HG03378 (cell line): ENCODE data around the gene SAMSN1.
"Not testable (repeated sequence)": the region's sequence is repeated elsewhere in the genome, so short reads cannot be mapped to it uniquely, and the experiment has no call there.

Experiments
- ATAC-seq: cut with Tn5 transposase; IDR thresholded peaks from one replicate; pipeline ENCODE4 v1.9.1; 2021; ENCODE audit warnings: mild to moderate bottlenecking, moderate library complexity; ENCODE audit not compliant: unreplicated experiment

Gene SAMSN1

DNA sequence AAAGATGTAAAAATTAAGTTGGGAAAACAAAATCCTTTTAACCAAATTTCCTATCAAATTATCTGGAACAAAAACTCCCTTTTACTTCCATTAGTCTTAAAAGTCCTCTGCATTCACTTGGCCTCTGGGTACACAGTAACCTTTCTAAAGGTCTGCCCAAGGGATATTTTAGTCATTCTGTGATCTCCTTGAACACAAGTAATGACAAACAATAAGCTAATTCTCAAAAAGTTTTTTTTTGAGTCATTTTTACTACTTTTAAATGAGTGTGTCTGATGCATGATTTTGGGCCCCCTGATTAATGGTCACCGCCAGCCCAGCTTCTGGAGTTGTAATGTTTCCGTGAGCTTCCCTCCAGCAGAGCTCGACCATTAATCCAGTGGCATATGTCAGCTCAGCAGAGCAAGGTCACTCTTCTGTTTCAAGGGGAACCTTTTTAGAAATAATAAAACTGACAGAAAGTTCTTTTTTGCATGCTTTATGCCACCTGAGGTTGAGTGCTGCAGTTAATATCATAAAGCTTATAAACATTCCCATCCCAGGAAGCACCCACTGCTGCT, 14.3 kb downstream of the SAMSN1 start:
- no peak for ATAC-seq

DNA sequence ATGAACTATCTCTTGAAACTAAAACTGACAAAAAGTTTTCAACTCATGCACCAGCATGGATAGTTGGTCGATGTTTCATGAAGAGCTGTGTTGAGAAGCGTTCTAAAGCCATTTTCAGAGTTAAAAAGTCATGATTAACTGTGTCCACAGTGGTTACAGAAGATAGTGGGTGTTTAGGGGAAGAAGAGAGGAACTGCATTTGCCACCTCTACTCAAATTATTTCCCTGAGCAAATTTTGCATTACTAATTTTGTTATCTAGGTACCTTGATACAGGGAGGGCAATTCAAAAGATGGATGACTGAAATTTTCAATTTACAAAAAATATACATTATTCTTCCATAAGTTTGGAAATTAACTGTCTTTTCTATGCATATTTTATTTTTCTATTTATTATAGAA, 15.5 kb downstream of the SAMSN1 start:
- no peak for ATAC-seq

DNA sequence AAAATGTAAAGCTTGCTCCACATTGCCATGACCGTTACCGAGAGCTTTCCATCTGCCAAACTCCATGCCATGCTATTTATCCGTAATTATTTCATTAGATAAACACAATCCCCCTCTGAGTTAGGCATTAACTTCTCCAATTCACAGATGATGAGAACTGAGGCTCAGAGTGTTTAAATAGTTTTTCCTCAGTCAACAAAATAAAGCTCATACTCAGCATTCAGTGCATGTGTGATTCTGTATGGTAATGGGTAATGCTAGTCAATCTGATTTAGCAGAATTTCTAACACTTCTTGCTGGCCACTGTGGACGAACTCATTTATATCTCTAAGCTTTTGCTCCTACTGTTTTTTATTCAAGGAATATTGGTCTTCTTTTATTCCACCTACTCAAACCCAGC, 17.3 kb downstream of the SAMSN1 start:
- no peak for ATAC-seq

DNA sequence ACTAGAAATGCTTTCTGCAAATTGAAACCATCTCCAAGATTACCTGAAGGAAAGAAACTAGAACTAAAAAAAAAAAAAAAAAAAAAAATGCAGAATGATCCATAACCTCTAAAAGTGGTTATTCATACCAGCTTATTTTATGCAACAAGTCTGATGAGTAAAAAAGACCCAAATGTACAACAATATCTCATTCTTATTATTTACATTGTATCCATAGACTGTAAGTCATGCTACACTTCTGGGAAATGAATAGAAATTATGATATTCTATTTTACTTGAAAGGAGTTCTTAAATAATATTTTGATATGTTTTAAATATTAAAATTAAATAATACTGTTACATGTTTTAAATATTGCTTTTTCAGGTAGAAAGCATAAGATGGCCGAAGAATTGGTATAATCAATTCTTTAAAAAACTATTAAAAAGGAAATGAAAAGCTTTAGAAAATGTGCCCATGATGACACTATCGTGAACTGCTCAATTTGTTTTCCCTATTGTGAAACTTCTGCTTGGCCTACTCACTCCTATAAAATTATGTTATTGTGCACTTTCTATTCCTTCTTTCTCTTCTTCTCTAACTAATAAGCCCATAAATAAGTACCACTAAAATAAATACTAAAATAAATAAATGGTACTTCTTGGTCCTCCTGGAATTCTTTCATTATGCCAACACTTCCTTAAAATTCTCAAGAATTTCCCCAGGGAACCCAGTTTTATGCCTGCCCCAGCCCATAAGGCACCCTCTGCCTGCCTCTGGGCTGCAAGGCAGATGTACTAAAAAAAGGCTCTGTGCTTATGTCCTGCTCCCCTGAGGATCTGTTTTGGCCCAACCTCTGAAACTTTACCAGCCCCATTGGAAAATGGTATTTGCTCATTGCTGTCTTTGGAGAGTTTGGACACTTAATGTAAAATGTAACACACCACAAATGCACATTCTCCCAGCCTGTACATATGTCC, 18.1 kb downstream of the SAMSN1 start:
- no peak for ATAC-seq

DNA sequence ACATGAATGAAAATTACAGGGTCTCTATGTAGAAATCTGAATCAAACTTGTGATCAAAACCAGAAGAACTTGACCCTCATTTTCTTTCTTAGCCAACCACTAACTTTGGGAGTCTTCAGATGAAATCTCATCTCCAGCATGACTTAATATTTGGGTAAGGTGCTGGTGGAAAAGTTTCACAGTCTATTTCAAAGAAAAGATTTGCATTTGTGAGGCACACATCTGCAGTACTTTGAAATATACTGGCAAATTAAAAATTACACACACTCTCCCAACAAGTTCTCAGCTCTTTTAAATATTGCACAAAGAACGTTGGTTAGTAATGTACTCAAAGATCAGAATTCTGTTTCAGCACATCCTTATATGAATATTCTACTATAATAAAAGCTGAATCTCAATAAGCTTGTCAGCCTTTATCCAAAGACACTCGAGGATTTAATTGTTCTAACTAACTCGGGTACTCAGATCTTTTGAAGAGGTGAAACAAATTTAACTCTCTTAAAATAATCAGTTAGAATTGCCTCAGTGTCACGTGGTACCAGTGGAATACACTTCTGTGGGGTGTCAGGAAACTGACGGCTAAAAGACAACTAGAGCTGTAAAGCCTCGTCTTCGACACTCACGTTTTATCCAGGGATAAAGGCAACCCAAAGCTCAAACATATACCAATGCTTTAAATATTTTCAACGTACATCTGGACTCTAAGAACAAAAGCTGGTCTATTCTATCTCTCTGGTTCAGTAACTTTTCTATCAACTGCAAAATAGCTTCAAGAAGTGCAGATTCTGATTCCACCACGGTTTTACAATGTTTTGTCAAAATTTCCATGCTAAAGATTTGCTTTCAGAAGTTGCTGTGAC, 19.0 kb downstream of the SAMSN1 start:
- ATAC-seq: no peak

DNA sequence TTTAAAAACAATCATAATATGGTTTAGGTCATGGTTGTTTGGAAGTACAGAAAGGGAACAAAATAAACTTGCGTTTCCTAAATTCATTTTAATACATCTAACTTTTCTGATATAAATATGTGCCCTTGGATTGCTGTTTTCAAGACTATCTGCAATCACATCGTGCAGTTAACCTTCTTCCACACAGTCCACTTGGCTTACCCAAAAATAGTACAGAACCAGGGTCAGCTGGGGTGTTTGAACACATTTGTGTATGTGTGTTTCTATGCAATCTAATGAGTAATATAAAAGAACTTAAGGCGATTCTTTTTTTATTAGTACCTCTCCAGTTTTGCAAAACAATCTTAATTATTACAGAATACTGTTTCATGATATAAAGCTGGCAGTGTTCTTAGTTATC, 19.9 kb downstream of the SAMSN1 start:
- ATAC-seq: no peak

DNA sequence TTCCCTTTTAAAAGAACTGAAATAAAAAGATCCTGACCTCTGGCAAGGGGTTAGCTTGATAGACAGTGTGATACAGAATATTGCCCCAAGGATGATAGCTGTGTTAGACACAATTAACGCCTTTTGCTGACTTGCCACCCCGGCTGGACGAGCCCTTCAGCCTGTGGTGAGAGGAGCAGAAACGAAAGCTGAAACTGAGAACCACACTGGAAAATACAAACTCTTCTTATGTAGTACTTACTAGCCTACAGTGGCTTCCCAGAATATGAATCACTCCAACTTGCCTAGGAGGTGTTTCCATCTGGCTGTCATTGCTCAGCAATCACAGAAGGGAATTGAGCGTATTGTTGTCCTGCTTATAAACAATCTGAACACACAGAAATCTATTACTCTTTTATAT, 22.9 kb downstream of the SAMSN1 start:
- peak; percentile 94 for ATAC-seq

DNA sequence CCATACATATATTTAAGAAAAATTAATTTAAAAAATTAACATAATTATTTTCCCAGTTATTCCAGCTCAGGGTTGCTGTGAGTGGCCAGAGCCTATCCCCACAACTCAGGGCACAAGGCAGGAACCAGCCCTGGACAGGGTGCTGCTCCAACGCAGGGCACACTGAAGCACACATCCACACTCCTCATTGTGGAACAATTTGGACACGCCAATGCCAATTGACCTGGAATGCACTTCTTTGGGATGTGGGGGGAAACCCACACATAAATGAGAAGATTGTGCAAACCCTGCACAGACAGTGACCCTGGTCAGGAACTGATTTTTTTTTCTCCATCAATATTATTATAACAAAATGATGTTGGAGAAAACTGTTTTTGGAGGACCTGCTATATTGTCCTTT, 23.4 kb downstream of the SAMSN1 start:
- ATAC-seq: no peak

DNA sequence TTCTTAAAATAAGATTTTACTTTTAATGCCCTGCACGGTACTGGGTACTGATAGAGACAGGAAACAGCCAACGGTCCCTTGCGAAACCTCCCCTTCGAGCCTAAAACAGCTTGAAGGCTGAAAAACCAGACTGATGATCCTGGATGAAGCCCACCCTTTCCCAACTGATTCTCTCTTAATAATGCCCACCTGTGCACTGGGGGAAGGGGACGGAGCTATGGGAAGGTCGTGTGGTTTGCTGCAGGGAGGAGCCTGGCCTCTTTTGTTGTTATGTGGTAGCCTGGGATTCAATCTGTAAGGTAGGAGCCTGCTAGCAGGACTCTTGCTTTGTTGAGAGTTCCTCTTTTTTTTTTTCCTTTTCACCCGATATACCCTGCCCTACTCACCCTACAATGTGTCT, 25.6 kb downstream of the SAMSN1 start:
- no peak for ATAC-seq

DNA sequence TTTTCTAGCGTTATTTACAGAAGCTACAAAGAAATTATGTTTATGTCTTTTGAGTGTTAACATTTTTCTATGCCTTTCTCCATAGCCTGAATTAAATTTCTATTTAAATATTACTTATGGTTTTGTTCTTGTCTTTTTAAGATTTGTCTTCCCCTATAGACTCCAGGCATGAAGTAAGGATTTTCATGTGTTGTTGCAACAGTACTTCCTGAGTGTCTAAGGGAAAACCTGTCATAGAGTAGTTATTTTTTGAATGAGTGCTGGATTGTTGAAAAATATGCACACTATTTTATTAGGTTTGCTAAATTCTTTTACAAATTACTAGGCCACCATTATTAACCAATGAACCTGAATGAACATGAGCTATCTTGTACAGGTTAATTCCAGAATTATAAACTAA, 27.1 kb downstream of the SAMSN1 start:
- ATAC-seq: no peak

DNA sequence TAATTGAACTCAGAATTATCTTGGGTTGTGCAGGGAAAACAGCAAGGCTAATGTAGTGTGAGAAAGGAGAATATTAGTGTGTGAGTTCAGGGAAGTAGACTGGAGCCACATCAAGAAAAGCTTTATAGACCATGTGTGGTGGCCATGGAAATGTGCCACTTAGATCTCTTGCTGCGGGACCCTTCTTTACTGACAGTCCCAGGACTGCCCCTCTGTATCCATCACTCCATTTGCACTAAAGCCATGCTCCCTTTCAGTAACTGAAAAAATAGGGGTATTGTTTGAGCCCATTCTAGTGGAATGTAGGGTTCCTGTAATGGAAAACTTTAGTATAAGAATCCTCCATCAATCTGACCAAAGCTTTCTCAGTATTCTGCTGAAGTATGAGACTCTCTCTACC, 32.3 kb downstream of the SAMSN1 start:
- ATAC-seq: no peak

DNA sequence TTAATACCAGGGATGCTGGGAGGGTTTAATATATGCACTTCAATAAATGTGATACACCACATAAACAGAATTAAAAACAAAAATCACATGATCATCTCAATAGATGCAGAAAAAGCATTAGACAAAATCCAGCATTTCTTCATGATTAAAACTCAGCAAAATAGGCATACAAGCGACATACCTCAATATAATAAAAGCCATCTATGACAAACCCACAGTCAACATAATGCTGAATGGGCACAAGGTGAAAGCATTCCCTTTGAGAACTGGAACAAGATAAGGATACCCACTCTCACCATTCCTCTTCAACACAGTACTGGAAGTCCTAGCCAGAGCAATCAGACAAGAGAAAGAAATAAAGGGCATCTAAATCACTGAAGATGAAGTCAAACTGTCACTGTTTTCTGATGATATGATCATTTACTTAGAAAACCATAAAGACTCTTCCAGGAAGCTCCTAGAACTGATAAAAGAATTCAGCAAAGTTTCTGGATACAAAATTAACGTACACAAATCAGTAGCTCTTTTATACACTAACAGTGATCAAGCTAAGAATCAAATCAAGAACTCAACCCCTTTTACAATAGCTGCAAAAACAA, 39.2 kb downstream of the SAMSN1 start:
- not testable (repeated sequence) for ATAC-seq

DNA sequence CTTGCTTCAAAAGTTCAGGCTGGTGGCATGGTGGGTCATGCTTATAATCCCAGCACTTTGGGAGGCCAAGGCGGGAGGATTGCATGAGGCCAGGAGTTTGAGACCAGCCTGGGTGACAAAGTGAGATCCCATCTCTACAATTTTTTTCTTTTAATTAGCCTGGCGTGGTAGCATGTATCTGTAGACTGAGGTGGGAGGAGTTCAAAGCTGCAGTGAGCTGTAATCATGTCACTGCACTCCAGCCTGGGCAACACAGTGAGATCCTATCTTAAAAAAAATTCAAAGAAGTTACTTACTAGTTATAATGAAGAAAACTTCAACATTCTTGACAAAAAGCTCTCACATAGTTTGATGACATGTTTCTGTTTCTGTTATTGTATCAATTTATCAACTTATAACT, 45.2 kb downstream of the SAMSN1 start:
- ATAC-seq: no peak

DNA sequence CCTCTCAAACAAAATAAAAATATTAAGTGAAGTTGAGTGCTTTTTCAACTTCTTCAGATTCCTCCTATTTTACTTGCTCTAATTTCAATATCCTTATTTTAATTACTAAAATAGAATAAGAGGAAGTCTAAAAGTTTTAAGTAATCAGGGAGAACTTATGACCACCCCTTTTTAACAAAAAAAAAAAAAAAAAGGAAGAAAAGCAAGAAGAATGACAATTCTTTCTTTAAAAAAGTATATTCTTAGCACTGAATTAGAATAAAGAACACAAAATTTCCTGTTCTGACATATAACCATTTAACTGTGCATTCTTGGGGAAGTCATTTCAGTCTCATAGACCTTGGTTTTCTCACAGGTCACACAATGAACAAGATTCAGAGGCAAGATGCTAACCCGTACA, 46.8 kb downstream of the SAMSN1 start:
- no peak for ATAC-seq

DNA sequence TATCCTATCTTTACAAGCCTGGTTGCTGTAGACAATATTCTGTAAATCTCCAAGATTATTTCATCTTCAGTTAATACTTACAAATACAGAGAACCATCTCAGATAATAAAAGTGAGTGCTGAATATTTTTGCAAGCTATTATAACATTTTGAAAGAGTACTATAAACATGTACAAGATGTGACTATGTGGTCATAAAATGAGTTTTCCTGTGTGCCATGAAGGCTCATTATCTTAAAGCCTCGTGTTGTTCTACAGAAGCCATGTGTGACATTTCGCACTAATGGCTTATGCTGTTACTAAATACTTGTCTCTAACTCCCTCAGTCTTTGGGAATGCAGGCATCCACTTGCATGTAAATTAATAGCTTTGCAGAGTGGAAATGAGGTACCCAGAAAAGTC, 48.3 kb downstream of the SAMSN1 start:
- ATAC-seq: no peak

DNA sequence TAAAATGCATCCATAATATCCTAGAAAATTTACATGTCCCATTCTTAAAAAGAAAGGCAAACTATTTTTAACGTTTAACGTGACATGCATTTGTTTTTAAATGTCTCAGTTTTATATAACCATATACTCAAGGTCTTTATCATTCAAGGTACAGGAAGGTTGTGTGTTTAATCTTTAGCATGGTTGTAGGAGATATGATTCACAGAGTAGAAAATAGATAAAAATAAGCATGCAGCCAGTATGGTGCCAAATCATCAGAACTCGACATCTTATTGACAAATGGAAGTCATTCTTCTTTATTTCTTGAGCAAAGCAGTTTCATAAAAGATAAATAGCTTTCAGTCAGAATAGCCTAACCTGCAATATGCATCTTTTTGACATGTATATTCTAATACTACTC, 51.0 kb downstream of the SAMSN1 start:
- no peak for ATAC-seq

DNA sequence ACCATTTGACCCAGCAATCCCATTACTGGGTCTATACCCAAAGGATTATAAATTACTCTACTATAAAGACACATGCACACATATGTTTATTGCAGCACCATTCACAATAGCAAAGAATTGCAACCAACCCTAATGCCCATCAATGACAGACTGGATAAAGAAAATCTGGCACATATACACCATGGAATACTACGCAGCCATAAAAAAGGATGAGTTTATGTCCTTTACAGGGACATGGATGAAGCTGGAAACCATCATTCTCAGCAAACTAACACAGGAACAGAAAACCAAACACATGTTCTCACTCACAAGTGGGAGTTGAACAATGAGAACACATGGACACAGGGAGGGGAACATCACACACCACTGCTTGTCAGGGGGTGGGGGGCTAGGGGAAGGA, 51.9 kb downstream of the SAMSN1 start:
- ATAC-seq: not testable (repeated sequence)

DNA sequence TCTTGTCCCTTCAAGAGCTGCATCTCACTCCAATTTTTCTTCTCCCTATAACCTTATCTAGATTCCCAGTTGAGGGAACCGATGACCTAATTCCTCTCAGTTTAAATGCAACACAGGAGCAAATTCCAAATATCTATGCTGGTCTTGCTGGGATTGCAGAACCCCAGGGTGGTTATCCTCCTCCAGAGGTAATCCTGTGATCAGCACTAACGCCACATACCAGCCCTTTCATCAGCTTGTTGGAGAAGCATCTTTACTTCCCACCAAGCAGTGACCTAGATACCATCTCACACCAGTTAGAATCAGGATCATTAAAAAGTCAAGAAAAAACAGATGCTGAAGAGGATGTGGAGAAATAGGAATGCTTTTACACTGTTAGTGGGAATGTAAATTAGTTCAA, 52.4 kb downstream of the SAMSN1 start:
- ATAC-seq: no peak

DNA sequence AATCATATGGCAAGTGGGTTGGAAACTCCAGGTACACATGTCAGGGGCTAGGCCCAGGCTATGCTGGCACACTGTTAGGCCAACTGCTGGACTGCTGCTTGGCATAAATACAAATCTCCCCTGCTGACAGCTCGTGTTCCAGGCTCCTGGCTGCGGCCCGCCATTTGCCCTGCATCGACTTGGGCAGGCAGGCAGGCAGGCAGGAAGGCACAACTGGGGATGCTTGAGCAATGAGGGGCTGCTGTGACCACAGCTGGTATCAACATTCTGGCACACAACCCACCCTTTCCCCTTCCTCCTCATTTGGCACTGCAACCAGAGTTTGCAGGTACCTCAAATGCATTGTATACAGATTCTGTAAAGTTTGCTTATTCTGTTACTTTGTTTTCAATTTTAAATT, 53.2 kb downstream of the SAMSN1 start:
- no peak for ATAC-seq

DNA sequence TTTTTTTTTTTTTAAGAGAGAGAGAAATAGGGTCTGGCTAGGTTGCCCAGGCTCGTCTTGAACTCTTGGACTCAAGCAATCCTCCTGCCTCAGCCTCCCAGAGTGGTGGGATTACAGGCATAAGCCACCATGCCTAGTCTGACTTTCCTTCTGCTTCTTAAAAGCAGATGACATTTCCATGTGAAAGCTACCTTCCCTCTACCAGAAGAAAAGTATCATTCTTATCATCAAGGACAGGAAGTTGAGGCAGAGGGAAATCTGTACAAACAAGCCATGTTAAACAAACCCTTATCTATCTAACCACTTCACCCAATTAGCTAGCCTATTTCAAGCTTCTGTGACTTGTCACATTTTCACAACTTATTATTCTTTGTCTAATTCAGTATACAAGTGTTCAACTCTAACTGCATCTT, 54.8 kb downstream of the SAMSN1 start:
- no peak for ATAC-seq

DNA sequence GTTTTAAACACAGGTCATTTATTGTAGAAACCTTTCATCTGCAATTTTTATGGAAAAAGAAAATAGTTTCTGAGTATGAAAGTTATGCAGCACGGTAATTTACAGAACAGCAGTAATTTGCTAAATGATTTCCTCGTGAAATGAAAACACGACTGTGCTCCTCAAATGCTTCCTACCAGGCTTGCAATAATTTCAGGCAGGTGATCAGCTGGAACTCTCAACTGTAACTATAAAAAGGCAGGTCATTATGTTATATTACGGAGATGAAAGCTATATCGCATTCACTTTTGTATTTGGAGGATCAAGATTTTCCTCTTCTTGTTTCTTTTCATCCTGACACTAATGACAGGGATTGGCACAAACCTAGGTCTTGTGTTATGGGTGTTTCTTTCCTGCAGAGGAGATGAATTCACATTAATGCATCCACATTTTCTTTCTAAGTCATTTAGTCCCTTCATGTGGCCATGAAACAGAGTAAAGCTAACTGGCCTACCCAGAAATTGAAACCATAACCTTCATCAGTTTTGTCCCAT, 57.4 kb downstream of the SAMSN1 start:
- no peak for ATAC-seq
